ENCODE measurements around the gene LBHD2. TPM values are rescaled to one million over a fixed set of nuclear protein-coding genes. Genes with fewer than 3 reads are reported as not detected.

The LBHD2 gene
- total RNA-seq, 2 donors from 2014 or later, result not detected

DNA sequence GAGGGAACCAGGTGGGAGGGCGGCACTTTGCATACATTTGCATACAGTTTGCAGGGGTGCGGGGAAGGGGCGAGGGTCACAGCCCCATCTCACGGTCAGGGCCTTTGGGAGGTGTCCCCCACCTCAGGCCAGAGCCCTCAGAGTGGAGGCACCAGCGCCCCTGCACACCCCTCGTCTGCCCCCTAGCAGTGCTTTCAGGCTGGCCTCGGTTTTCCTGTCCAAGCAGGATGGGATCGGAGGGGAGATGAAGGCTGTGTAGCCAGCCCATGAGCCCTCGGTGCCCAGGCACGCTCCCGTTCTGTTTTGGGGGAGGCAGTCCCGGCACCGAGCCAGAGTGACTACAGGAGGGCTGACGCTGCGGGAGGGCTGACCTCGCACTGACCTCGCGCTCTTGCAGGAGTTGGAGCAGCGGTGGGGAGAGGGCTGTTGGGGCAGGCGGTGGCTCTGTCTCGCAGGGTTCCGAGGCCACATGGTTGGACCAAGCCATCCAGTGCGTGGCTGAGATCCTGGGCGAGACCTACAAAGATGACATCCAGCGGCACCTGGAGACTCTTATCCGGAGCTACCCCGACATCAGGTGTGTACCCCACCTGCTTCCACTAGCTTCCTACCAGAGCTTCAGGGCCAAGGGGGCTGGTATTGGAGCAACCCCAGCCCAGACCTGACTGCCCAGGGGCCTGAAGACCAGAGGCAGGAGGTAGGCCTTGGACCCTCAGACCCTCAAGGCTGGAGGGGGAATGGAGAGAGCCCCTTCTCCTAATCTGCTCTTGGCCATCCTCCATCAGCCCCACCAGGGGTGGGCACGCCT is 24.1 kb downstream of the LBHD2 start:
- Mint-ChIP-seq H3K27me3 (ENCODE audit: insufficient read depth) (peaks cover 31% of the 10 kb centered on the region), H3K9me3 (peaks cover 3% of the 10 kb centered on the region), H3K4me3 (no peak overlapping the region), H3K27ac (no peak overlapping the region), H3K4me1 (peaks cover 16% of the 10 kb centered on the region), H3K36me3 (ENCODE audit: low read depth) (no peaks in the 10 kb centered on the region)
- Histone ChIP-seq H3K27ac (ENCODE audit: low read depth, low read length) (no peak overlapping the region), H3K9me3 (ENCODE audit: control insufficient read depth, low read length) (no peaks in the 10 kb centered on the region), H3K27me3 (ENCODE audit: control insufficient read depth, insufficient read depth, low read length, poor library complexity, severe bottlenecking) (peaks cover 18% of the 10 kb centered on the region), H3K36me3 (ENCODE audit: control insufficient read depth, insufficient read depth, low read length) (no peaks in the 10 kb centered on the region), H3K9ac (ENCODE audit: extremely low read depth, low read length, poor library complexity, severe bottlenecking) (no peak overlapping the region), H3K4me3 (ENCODE audit: low read length) (no peak overlapping the region), H3K4me1 (ENCODE audit: control insufficient read depth, insufficient read depth, low read length) (peaks cover 5% of the 10 kb centered on the region)
- WGBS, 2 experiments (ENCODE audit: insufficient coverage in 1 of 2, insufficient read length in 1 of 2), result 60 to 83% methylated on average over 15 to 28 of the region's 28 CpGs
- TF ChIP-seq CTCF (conservative IDR thresholded peaks at IDR 0.05), result no peak
- DNase-seq, result peak; percentile 67

- 20 to 58% methylated on average over 2 to 7 of the region's 9 CpGs for WGBS, 2 experiments (ENCODE audit: insufficient coverage in 1 of 2, insufficient read length in 1 of 2)
- Mint-ChIP-seq H3K9me3 (no peaks in the 10 kb centered on the region), H3K4me3 (no peak overlapping the region), H3K36me3 (ENCODE audit: low read depth) (no peaks in the 10 kb centered on the region), H3K4me1 (peaks cover 16% of the 10 kb centered on the region), H3K27ac (no peak overlapping the region), H3K27me3 (ENCODE audit: insufficient read depth) (peaks cover 25% of the 10 kb centered on the region)
- Histone ChIP-seq H3K4me1 (ENCODE audit: control insufficient read depth, insufficient read depth, low read length) (peaks cover 5% of the 10 kb centered on the region), H3K4me3 (ENCODE audit: low read length) (no peak overlapping the region), H3K9me3 (ENCODE audit: control insufficient read depth, low read length) (no peaks in the 10 kb centered on the region), H3K9ac (ENCODE audit: extremely low read depth, low read length, poor library complexity, severe bottlenecking) (no peak overlapping the region), H3K36me3 (ENCODE audit: control insufficient read depth, insufficient read depth, low read length) (no peaks in the 10 kb centered on the region), H3K27me3 (ENCODE audit: control insufficient read depth, insufficient read depth, low read length, poor library complexity, severe bottlenecking) (peaks cover 12% of the 10 kb centered on the region), H3K27ac (ENCODE audit: low read depth, low read length) (no peak overlapping the region)
- DNase-seq, result peak; percentile 78
- no peak for TF ChIP-seq CTCF (conservative IDR thresholded peaks at IDR 0.05)
Observed at GRCh38 chr14:103108749-103109207, 24.8 kb downstream of the LBHD2 start.

- Mint-ChIP-seq H3K27me3 (ENCODE audit: insufficient read depth) (peaks cover 16% of the 10 kb centered on the region), H3K27ac (no peak overlapping the region), H3K4me1 (peaks cover 16% of the 10 kb centered on the region), H3K4me3 (no peak overlapping the region), H3K36me3 (ENCODE audit: low read depth) (no peaks in the 10 kb centered on the region), H3K9me3 (no peaks in the 10 kb centered on the region)
- DNase-seq, result peak; percentile 89
- Histone ChIP-seq H3K9me3 (ENCODE audit: control insufficient read depth, low read length) (no peaks in the 10 kb centered on the region), H3K9ac (ENCODE audit: extremely low read depth, low read length, poor library complexity, severe bottlenecking) (no peak overlapping the region), H3K27me3 (ENCODE audit: control insufficient read depth, insufficient read depth, low read length, poor library complexity, severe bottlenecking) (peaks cover 2% of the 10 kb centered on the region), H3K36me3 (ENCODE audit: control insufficient read depth, insufficient read depth, low read length) (no peaks in the 10 kb centered on the region), H3K4me1 (ENCODE audit: control insufficient read depth, insufficient read depth, low read length) (peaks cover 5% of the 10 kb centered on the region), H3K4me3 (ENCODE audit: low read length) (no peak overlapping the region), H3K27ac (ENCODE audit: low read depth, low read length) (no peak overlapping the region)
- TF ChIP-seq CTCF (conservative IDR thresholded peaks at IDR 0.05), result no peak
- WGBS, 2 experiments (ENCODE audit: insufficient coverage in 1 of 2, insufficient read length in 1 of 2), result 11 to 36% methylated on average over 19 to 32 of the region's 32 CpGs
Observed at GRCh38 chr14:103109535-103110441, 25.8 kb downstream of the LBHD2 start.

Measured in endodermal cell (in vitro differentiated cells).